ENCODE results near the gene EPS8L2. TPM values are rescaled to one million over a fixed set of nuclear protein-coding genes. Genes with fewer than 3 reads are reported as not detected.

EPS8L2 gene
- total RNA-seq, 2 donors from 2014 or later = 126 to 153 TPM

- ATAC-seq = no peak
- Histone ChIP-seq H3K27ac (no peak overlapping the region), H3K4me1 (peaks cover 7% of the 10 kb centered on the region), H3K36me3 (replicated peaks in 1 of 2; ENCODE audit: insufficient read depth in 1 of 2, low read depth in 2 of 2) (peaks cover 0 to 17% of the 10 kb centered on the region in 2 donors), H3K27me3 (no peaks in the 10 kb centered on the region), H3K4me3 (no peak overlapping the region), H3K9me3 (no peaks in the 10 kb centered on the region)
- intact Hi-C loops (cut with DNase I) = no loop called here
- 94 to 97% methylated on average over 6 to 8 of the region's 8 CpGs for WGBS, 2 donors
- no peak for DNase-seq
- TF ChIP-seq CTCF (IDR thresholded peaks at IDR 0.05) = no peak
- TF ChIP-seq POLR2A (IDR thresholded peaks at IDR 0.05) = no peak
Observed at GRCh38 chr11:765802-766091, 59.7 kb downstream of the EPS8L2 start.

GRCh38 chr11:766106-766935 lies 60.3 kb downstream of the EPS8L2 start:
- H3K27me3 ChIP-seq = no peaks in the 10 kb centered on the region
- no peak overlapping the region for H3K4me3 ChIP-seq
- WGBS, 2 donors = 79 to 81% methylated on average over 8 to 11 of the region's 11 CpGs
- TF ChIP-seq CTCF (IDR thresholded peaks at IDR 0.05) = no peak
- no peak for TF ChIP-seq POLR2A (IDR thresholded peaks at IDR 0.05)
- H3K27ac ChIP-seq = no peak overlapping the region
- peaks cover 0 to 17% of the 10 kb centered on the region in 2 donors for H3K36me3 ChIP-seq (replicated peaks in 1 of 2; ENCODE audit: insufficient read depth in 1 of 2, low read depth in 2 of 2)
- no peaks in the 10 kb centered on the region for H3K9me3 ChIP-seq
- no peak for ATAC-seq
- H3K4me1 ChIP-seq = peaks cover 7% of the 10 kb centered on the region
- DNase-seq = no peak
- intact Hi-C loops (cut with DNase I) = no loop called here

GRCh38 chr11:766936-767210 lies 60.8 kb downstream of the EPS8L2 start:
- Histone ChIP-seq H3K9me3 (no peaks in the 10 kb centered on the region), H3K36me3 (replicated peaks in 1 of 2; ENCODE audit: insufficient read depth in 1 of 2, low read depth in 2 of 2) (peaks cover 0 to 14% of the 10 kb centered on the region in 2 donors), H3K4me1 (peaks cover 7% of the 10 kb centered on the region), H3K27me3 (no peaks in the 10 kb centered on the region), H3K27ac (no peak overlapping the region), H3K4me3 (no peak overlapping the region)
- intact Hi-C loops (cut with DNase I) = no loop called here
- DNase-seq (no peak), ATAC-seq (no peak)
- 86 to 92% methylated on average over 2 of the region's 2 CpGs for WGBS, 2 donors
- no peak for TF ChIP-seq CTCF (IDR thresholded peaks at IDR 0.05)
- TF ChIP-seq POLR2A (IDR thresholded peaks at IDR 0.05) = no peak

GRCh38 chr11:767238-767637 lies 61.2 kb downstream of the EPS8L2 start:
- TF ChIP-seq POLR2A (IDR thresholded peaks at IDR 0.05) = no peak
- TF ChIP-seq CTCF (IDR thresholded peaks at IDR 0.05) = no peak
- Histone ChIP-seq H3K36me3 (replicated peaks in 1 of 2; ENCODE audit: insufficient read depth in 1 of 2, low read depth in 2 of 2) (peaks cover 0 to 15% of the 10 kb centered on the region in 2 donors), H3K9me3 (no peaks in the 10 kb centered on the region), H3K4me3 (no peak overlapping the region), H3K27me3 (no peaks in the 10 kb centered on the region), H3K4me1 (peaks cover 7% of the 10 kb centered on the region), H3K27ac (no peak overlapping the region)
- DNase-seq = no peak
- WGBS, 2 donors = 93% methylated on average over 4 to 11 of the region's 11 CpGs
- intact Hi-C loops (cut with DNase I) = no loop called here
- no peak for ATAC-seq

All from body of pancreas (tissue), 4 donors.